IMR-90 (cell line): ENCODE data around the gene CORO1C. TPM values are rescaled to one million over a fixed set of nuclear protein-coding genes. Genes with fewer than 3 reads are reported as not detected.

ENCODE experiments used
- ATAC-seq: fragments of 200-7000 bp; cut with Tn5 transposase; 2 replicates; pipeline ENCODE4 v1.9.1; 2020; ENCODE audit warnings: low read depth, mild to moderate bottlenecking, moderate library complexity
- BruUV-seq: library from RNA; stranded (reverse); fragments of 400-500 nt; replicated peaks from 2 replicates; lab custom pipeline; 2021; lab: Mats Ljungman, UMichigan
- CTCF ChIA-PET: fragments of 300-600 bp; formaldehyde crosslinking; extraction: SDS; loops from one replicate; lab custom pipeline; 2021; ENCODE audit warnings: antibody characterized with exemption; lab: Yijun Ruan, JAX
- POLR2A ChIA-PET: fragments of 300-600 bp; sonication (Branson Sonifier 250); formaldehyde crosslinking; loops from one replicate; lab custom pipeline; 2022; ENCODE audit warnings: antibody characterized with exemption; ENCODE audit not compliant: unreplicated experiment; lab: Charles Lee
- DNase-seq: peaks from one replicate; pipeline ENCODE4 v3.0.0; 2013
- H2AFZ ChIP-seq: replicated peaks from 2 replicates; pipeline ENCODE3; 2013; ENCODE audit warnings: low read length, mild to moderate bottlenecking; ENCODE audit not compliant: poor library complexity
- H2AK5ac ChIP-seq: 2 replicates; pipeline ENCODE4 v1.6.1; 2013; ENCODE audit warnings: low read depth, low read length, inconsistent platforms
- H2AK9ac ChIP-seq: replicated peaks from 2 replicates; pipeline ENCODE3; 2013; ENCODE audit warnings: mild to moderate bottlenecking, low read depth, low read length, moderate library complexity; ENCODE audit not compliant: poor library complexity
- H2BK120ac ChIP-seq: 2 replicates; pipeline ENCODE4 v1.6.1; 2013; ENCODE audit warnings: low read depth, low read length, inconsistent platforms
- H2BK15ac ChIP-seq: 3 replicates; pipeline ENCODE4 v1.6.1; 2013; ENCODE audit warnings: low read depth, low read length, inconsistent platforms
- H2BK20ac ChIP-seq: 2 replicates; pipeline ENCODE4 v1.6.1; 2013; ENCODE audit warnings: low read depth, mild to moderate bottlenecking, inconsistent platforms, low read length, moderate library complexity
- H2BK5ac ChIP-seq: 2 replicates; pipeline ENCODE4 v1.6.1; 2013; ENCODE audit warnings: mild to moderate bottlenecking, low read depth, low read length, inconsistent platforms; ENCODE audit not compliant: poor library complexity, severe bottlenecking
- H3K14ac ChIP-seq: replicated peaks from 2 replicates; pipeline ENCODE4 v1.6.1; 2013; ENCODE audit warnings: low read depth, low read length, inconsistent platforms
- H3K18ac ChIP-seq: 2 replicates; pipeline ENCODE4 v1.6.1; 2013; ENCODE audit warnings: low read depth, low read length, control low read depth
- H3K23ac ChIP-seq: 2 replicates; pipeline ENCODE4 v1.6.1; 2013; ENCODE audit warnings: low read depth, low read length, inconsistent platforms
- H3K27ac ChIP-seq: 2 replicates; pipeline ENCODE4 v1.5.1; 2013; ENCODE audit warnings: mild to moderate bottlenecking, control low read depth, low read length; ENCODE audit not compliant: insufficient read depth
- H3K27me3 ChIP-seq: 2 replicates; pipeline ENCODE4 v1.6.1; 2013; ENCODE audit warnings: low read length; ENCODE audit not compliant: control insufficient read depth, insufficient read depth
- H3K36me3 ChIP-seq: 2 replicates; pipeline ENCODE4 v1.6.1; 2013; ENCODE audit warnings: low read length, mixed read lengths; ENCODE audit not compliant: control insufficient read depth, insufficient read depth
- H3K4ac ChIP-seq: 2 replicates; pipeline ENCODE4 v1.6.1; 2013; ENCODE audit warnings: low read depth, low read length, inconsistent platforms
- H3K4me1 ChIP-seq: 2 replicates; pipeline ENCODE4 v1.6.1; 2013; ENCODE audit warnings: low read length, mixed read lengths; ENCODE audit not compliant: control insufficient read depth, insufficient read depth
- H3K4me2 ChIP-seq: 2 replicates; pipeline ENCODE4 v1.6.1; 2013; ENCODE audit warnings: low read depth, mild to moderate bottlenecking, control low read depth, low read length, moderate library complexity
- H3K4me3 ChIP-seq: 2 replicates; pipeline ENCODE4 v1.5.1; 2013; ENCODE audit warnings: low read depth, mild to moderate bottlenecking, control low read depth, low read length, moderate library complexity; ENCODE audit not compliant: insufficient read depth
- H3K56ac ChIP-seq: 2 replicates; pipeline ENCODE4 v1.6.1; 2013; ENCODE audit warnings: low read length, inconsistent platforms; ENCODE audit not compliant: insufficient read depth; ENCODE audit errors: extremely low read depth
- H3K79me1 ChIP-seq, 2 experiments: 2 replicates each; pipeline ENCODE4 v1.6.1; 2013; ENCODE audit warnings: low read length in 2 of 2, inconsistent platforms in 1 of 2, low read depth in 1 of 2
- H3K9ac ChIP-seq: 2 replicates; pipeline ENCODE4 v1.6.1; 2013; ENCODE audit warnings: low read depth, low read length, control low read depth
- H3K9me1 ChIP-seq: 2 replicates; pipeline ENCODE4 v1.6.1; 2013; ENCODE audit warnings: low read length, inconsistent platforms; ENCODE audit not compliant: insufficient read depth
- H3K9me3 ChIP-seq: 2 replicates; pipeline ENCODE4 v1.6.1; 2013; ENCODE audit warnings: low read length; ENCODE audit not compliant: control insufficient read depth, insufficient read depth
- H4K20me1 ChIP-seq: 2 replicates; pipeline ENCODE4 v1.6.1; 2013; ENCODE audit warnings: low read length, inconsistent platforms; ENCODE audit not compliant: insufficient read depth
- H4K5ac ChIP-seq: 2 replicates; pipeline ENCODE4 v1.6.1; 2013; ENCODE audit warnings: mild to moderate bottlenecking, low read depth, low read length, control low read depth
- H4K8ac ChIP-seq, 2 experiments: 2 replicates each; pipeline ENCODE4 v1.6.1; 2013; ENCODE audit warnings: low read depth in 2 of 2, low read length in 2 of 2, control low read depth in 1 of 2, inconsistent platforms in 1 of 2
- H4K91ac ChIP-seq: 2 replicates; pipeline ENCODE4 v1.6.1; 2013; ENCODE audit warnings: low read depth, low read length, inconsistent platforms; ENCODE audit not compliant: insufficient read depth
- CEBPB ChIP-seq: IDR thresholded peaks from 2 replicates; pipeline ENCODE4 v1.6.1; 2012; ENCODE audit warnings: low read depth, low read length, improper control_type of control experiment
- CTCF ChIP-seq: conservative IDR thresholded peaks from 2 replicates; pipeline ENCODE4 v1.5.1; 2012; ENCODE audit warnings: mild to moderate bottlenecking, low read depth, low read length, improper control_type of control experiment
- ELK1 ChIP-seq: fragments of 150-350 bp; IDR thresholded peaks from 2 replicates; pipeline ENCODE4 v1.6.1; 2016; ENCODE audit warnings: low read depth, mild to moderate bottlenecking, low read length, moderate library complexity, borderline replicate concordance
- FOS ChIP-seq: fragments of 150-350 bp; IDR thresholded peaks from 2 replicates; pipeline ENCODE4 v1.6.1; 2016; ENCODE audit warnings: low read depth, low read length
- MAFK ChIP-seq: IDR thresholded peaks from 2 replicates; pipeline ENCODE4 v1.6.1; 2012; ENCODE audit warnings: low read depth, low read length, improper control_type of control experiment
- MAZ ChIP-seq: IDR thresholded peaks from 2 replicates; pipeline ENCODE4 v1.6.1; 2012; ENCODE audit warnings: low read depth, mild to moderate bottlenecking, low read length, improper control_type of control experiment, moderate library complexity, borderline replicate concordance
- MXI1 ChIP-seq: IDR thresholded peaks from 2 replicates; pipeline ENCODE4 v1.6.1; 2012; ENCODE audit warnings: low read depth, mild to moderate bottlenecking, low read length, moderate library complexity, borderline replicate concordance
- NFE2L2 ChIP-seq: fragments of 150-350 bp; IDR thresholded peaks from 2 replicates; pipeline ENCODE4 v1.6.1; 2016; ENCODE audit warnings: low read depth, mild to moderate bottlenecking, low read length
- RAD21 ChIP-seq: IDR thresholded peaks from 2 replicates; pipeline ENCODE4 v1.6.1; 2012; ENCODE audit warnings: low read length, improper control_type of control experiment
- RFX5 ChIP-seq: IDR thresholded peaks from 2 replicates; pipeline ENCODE4 v1.8.0; 2012; ENCODE audit warnings: low read depth, mild to moderate bottlenecking, low read length, moderate library complexity
- USF2 ChIP-seq: fragments of 150-350 bp; IDR thresholded peaks from 2 replicates; pipeline ENCODE4 v1.6.1; 2017; ENCODE audit warnings: mild to moderate bottlenecking, antibody characterized with exemption, low read length, low read depth
- WGBS, 2 experiments: methylation state at CpG; one replicate each; pipeline versions ENCODE4 v1.1.5 to v1.1.7; 2013; ENCODE audit warnings: missing lambda C conversion rate in 2 of 2; ENCODE audit not compliant: insufficient read length in 1 of 2; ENCODE audit errors: extremely low coverage in 2 of 2; 5-methylcytosine and 5-hydroxymethylcytosine counted together
- dilution Hi-C: fragments of 300-500 bp; cut with HindIII; formaldehyde crosslinking; loops from one replicate; pipeline ENCODE4 v1.14.3; 2018; ENCODE audit warnings: low sequenced_read_pairs; ENCODE audit not compliant: unreplicated experiment
- in situ Hi-C: fragments of 300-500 bp; cut with MboI; formaldehyde crosslinking; loops from 3 replicates; pipeline ENCODE4 v1.14.3; 2019; ENCODE audit warnings: low sequenced_read_pairs, inconsistent platforms, mixed read lengths
- intact Hi-C: fragments of 100-400 bp; cut with micrococcal nuclease; formaldehyde crosslinking; loops from 2 replicates; pipeline ENCODE4 v1.10.0; 2022
- polyA plus RNA-seq, 3 experiments: library from polyadenylated mRNA; depleted of rRNA; stranded (reverse); fragments of >200 nt; gene quantifications; 2 replicates each; pipeline ENCODE4 v1.2.3, GENCODE V29; 2012; ENCODE audit warnings: low replicate concordance in 1 of 3
- total RNA-seq: library from RNA; depleted of rRNA; stranded (reverse); fragments of >200 nt; gene quantifications from 2 replicates; pipeline ENCODE4 v1.2.3, GENCODE V29; 2012

Gene CORO1C
- total and polyA plus RNA-seq, 2 of the 4 experiments (the other 2 are of a cell fraction): 675 to 1,100 TPM

GRCh38 chr12:108693751-108694150 is 37.6 kb downstream of the CORO1C start:
- H3K79me1 ChIP-seq: peaks cover 8 to 53% of the 10 kb centered on the region in 2 experiments; a peak in 3 of 4 replicates
- H3K4me1 ChIP-seq: peaks cover 37% of the 10 kb centered on the region
- H2BK120ac ChIP-seq: peak overlapping the region; percentile 69; the same call in 1 of the 2 replicates
- peak overlapping the region; percentile 83 for H3K4ac ChIP-seq
- peak overlapping the region; percentile 46; the same call in 1 of the 2 replicates for H4K91ac ChIP-seq
- H3K9me3 ChIP-seq: no peaks in the 10 kb centered on the region
- H3K18ac ChIP-seq: peak overlapping the region; percentile 53; the same call in 1 of the 2 replicates
- ChIA-PET POLR2A (interaction anchor here (0.7 kb wide), 1 partner anchor 10 kb away, joined by 13 read pairs; no protein-coding TSS in a partner anchor), CTCF (interaction anchor here (1.5 to 2.3 kb wide), 2 partner anchors 29 to 38 kb away, joined by 3 to 7 read pairs; partner anchors contain the start of gene CORO1C)
- peak overlapping the region; percentile 48 for H2BK20ac ChIP-seq
- no peak overlapping the region for H3K4me3 ChIP-seq
- H3K56ac ChIP-seq: peak overlapping the region; percentile 46
- no TSS peak for BruUV-seq
- in situ Hi-C loops (no loop called here), dilution Hi-C loops (no loop called here), intact Hi-C loops (no loop called here)
- H2AK5ac ChIP-seq: peak overlapping the region; percentile 71
- peak overlapping the region in 1 of 2 experiments; percentile 63; a peak in 3 of 4 replicates for H4K8ac ChIP-seq
- no peak overlapping the region for H3K4me2 ChIP-seq
- H2BK5ac ChIP-seq: peak overlapping the region; percentile 90
- peak overlapping the region; percentile 61 for H3K14ac ChIP-seq
- peak overlapping the region; percentile 43; the same call in 1 of the 3 replicates for H2BK15ac ChIP-seq
- peaks cover 16% of the 10 kb centered on the region for H3K36me3 ChIP-seq
- WGBS, 2 experiments: no CpG with 5 or more reads among the region's 6 CpGs
- no peaks in the 10 kb centered on the region for H3K27me3 ChIP-seq
- H3K9ac ChIP-seq: 0 out of 2 replicates have a peak overlapping the region, but pooled peaks have one; percentile 31
- H3K23ac ChIP-seq: peak overlapping the region; percentile 19; the same call in 1 of the 2 replicates
- H3K9me1 ChIP-seq: peaks cover 10% of the 10 kb centered on the region
- DNase-seq (no peak), ATAC-seq (no peak)
- peak overlapping the region; percentile 86 for H3K27ac ChIP-seq
- peak overlapping the region; percentile 42; the same call in 1 of the 2 replicates for H4K5ac ChIP-seq
- peak overlapping the region; percentile 19 for H2AK9ac ChIP-seq
- no peak overlapping the region for H2AFZ ChIP-seq
- peaks cover 70% of the 10 kb centered on the region for H4K20me1 ChIP-seq
- TF ChIP-seq FOS: no peak
- TF ChIP-seq RFX5: no peak
- TF ChIP-seq USF2: no peak
- no peak for TF ChIP-seq ELK1
- TF ChIP-seq CTCF: no peak
- TF ChIP-seq MXI1: no peak
- no peak for TF ChIP-seq RAD21
- no peak for TF ChIP-seq CEBPB
- no peak for TF ChIP-seq MAFK
- no peak for TF ChIP-seq NFE2L2
- no peak for TF ChIP-seq MAZ
